IMR-90 (cell line): ENCODE data around the gene RNF148. TPM values are rescaled to one million over a fixed set of nuclear protein-coding genes. Genes with fewer than 3 reads are reported as not detected.

Experiments used
- ATAC-seq: fragments of 200-7000 bp; cut with Tn5 transposase; 2 replicates; pipeline ENCODE4 v1.9.1; 2020; ENCODE audit warnings: low read depth, mild to moderate bottlenecking, moderate library complexity
- BruUV-seq: library from RNA; stranded (reverse); fragments of 400-500 nt; replicated peaks from 2 replicates; lab custom pipeline; 2021; lab: Mats Ljungman, UMichigan
- CTCF ChIA-PET: fragments of 300-600 bp; formaldehyde crosslinking; extraction: SDS; loops from one replicate; lab custom pipeline; 2021; ENCODE audit warnings: antibody characterized with exemption; lab: Yijun Ruan, JAX
- POLR2A ChIA-PET: fragments of 300-600 bp; sonication (Branson Sonifier 250); formaldehyde crosslinking; loops from one replicate; lab custom pipeline; 2022; ENCODE audit warnings: antibody characterized with exemption; ENCODE audit not compliant: unreplicated experiment; lab: Charles Lee
- DNase-seq: peaks from one replicate; pipeline ENCODE4 v3.0.0; 2013
- H2AFZ ChIP-seq: replicated peaks from 2 replicates; pipeline ENCODE3; 2013; ENCODE audit warnings: low read length, mild to moderate bottlenecking; ENCODE audit not compliant: poor library complexity
- H2AK5ac ChIP-seq: 2 replicates; pipeline ENCODE4 v1.6.1; 2013; ENCODE audit warnings: low read depth, low read length, inconsistent platforms
- H2AK9ac ChIP-seq: replicated peaks from 2 replicates; pipeline ENCODE3; 2013; ENCODE audit warnings: mild to moderate bottlenecking, low read depth, low read length, moderate library complexity; ENCODE audit not compliant: poor library complexity
- H2BK120ac ChIP-seq: 2 replicates; pipeline ENCODE4 v1.6.1; 2013; ENCODE audit warnings: low read depth, low read length, inconsistent platforms
- H2BK15ac ChIP-seq: 3 replicates; pipeline ENCODE4 v1.6.1; 2013; ENCODE audit warnings: low read depth, low read length, inconsistent platforms
- H2BK20ac ChIP-seq: 2 replicates; pipeline ENCODE4 v1.6.1; 2013; ENCODE audit warnings: low read depth, mild to moderate bottlenecking, inconsistent platforms, low read length, moderate library complexity
- H2BK5ac ChIP-seq: 2 replicates; pipeline ENCODE4 v1.6.1; 2013; ENCODE audit warnings: mild to moderate bottlenecking, low read depth, low read length, inconsistent platforms; ENCODE audit not compliant: poor library complexity, severe bottlenecking
- H3K14ac ChIP-seq: replicated peaks from 2 replicates; pipeline ENCODE4 v1.6.1; 2013; ENCODE audit warnings: low read depth, low read length, inconsistent platforms
- H3K18ac ChIP-seq: 2 replicates; pipeline ENCODE4 v1.6.1; 2013; ENCODE audit warnings: low read depth, low read length, control low read depth
- H3K23ac ChIP-seq: 2 replicates; pipeline ENCODE4 v1.6.1; 2013; ENCODE audit warnings: low read depth, low read length, inconsistent platforms
- H3K27ac ChIP-seq: 2 replicates; pipeline ENCODE4 v1.5.1; 2013; ENCODE audit warnings: mild to moderate bottlenecking, control low read depth, low read length; ENCODE audit not compliant: insufficient read depth
- H3K27me3 ChIP-seq: 2 replicates; pipeline ENCODE4 v1.6.1; 2013; ENCODE audit warnings: low read length; ENCODE audit not compliant: control insufficient read depth, insufficient read depth
- H3K36me3 ChIP-seq: 2 replicates; pipeline ENCODE4 v1.6.1; 2013; ENCODE audit warnings: low read length, mixed read lengths; ENCODE audit not compliant: control insufficient read depth, insufficient read depth
- H3K4ac ChIP-seq: 2 replicates; pipeline ENCODE4 v1.6.1; 2013; ENCODE audit warnings: low read depth, low read length, inconsistent platforms
- H3K4me1 ChIP-seq: 2 replicates; pipeline ENCODE4 v1.6.1; 2013; ENCODE audit warnings: low read length, mixed read lengths; ENCODE audit not compliant: control insufficient read depth, insufficient read depth
- H3K4me2 ChIP-seq: 2 replicates; pipeline ENCODE4 v1.6.1; 2013; ENCODE audit warnings: low read depth, mild to moderate bottlenecking, control low read depth, low read length, moderate library complexity
- H3K4me3 ChIP-seq: 2 replicates; pipeline ENCODE4 v1.5.1; 2013; ENCODE audit warnings: low read depth, mild to moderate bottlenecking, control low read depth, low read length, moderate library complexity; ENCODE audit not compliant: insufficient read depth
- H3K56ac ChIP-seq: 2 replicates; pipeline ENCODE4 v1.6.1; 2013; ENCODE audit warnings: low read length, inconsistent platforms; ENCODE audit not compliant: insufficient read depth; ENCODE audit errors: extremely low read depth
- H3K79me1 ChIP-seq, 2 experiments: 2 replicates each; pipeline ENCODE4 v1.6.1; 2013; ENCODE audit warnings: low read length in 2 of 2, inconsistent platforms in 1 of 2, low read depth in 1 of 2
- H3K9ac ChIP-seq: 2 replicates; pipeline ENCODE4 v1.6.1; 2013; ENCODE audit warnings: low read depth, low read length, control low read depth
- H3K9me1 ChIP-seq: 2 replicates; pipeline ENCODE4 v1.6.1; 2013; ENCODE audit warnings: low read length, inconsistent platforms; ENCODE audit not compliant: insufficient read depth
- H3K9me3 ChIP-seq: 2 replicates; pipeline ENCODE4 v1.6.1; 2013; ENCODE audit warnings: low read length; ENCODE audit not compliant: control insufficient read depth, insufficient read depth
- H4K20me1 ChIP-seq: 2 replicates; pipeline ENCODE4 v1.6.1; 2013; ENCODE audit warnings: low read length, inconsistent platforms; ENCODE audit not compliant: insufficient read depth
- H4K5ac ChIP-seq: 2 replicates; pipeline ENCODE4 v1.6.1; 2013; ENCODE audit warnings: mild to moderate bottlenecking, low read depth, low read length, control low read depth
- H4K8ac ChIP-seq, 2 experiments: 2 replicates each; pipeline ENCODE4 v1.6.1; 2013; ENCODE audit warnings: low read depth in 2 of 2, low read length in 2 of 2, control low read depth in 1 of 2, inconsistent platforms in 1 of 2
- H4K91ac ChIP-seq: 2 replicates; pipeline ENCODE4 v1.6.1; 2013; ENCODE audit warnings: low read depth, low read length, inconsistent platforms; ENCODE audit not compliant: insufficient read depth
- CHD1 ChIP-seq: IDR thresholded peaks from 2 replicates; pipeline ENCODE4 v1.6.1; 2012; ENCODE audit warnings: low read depth, low read length, improper control_type of control experiment
- CTCF ChIP-seq: conservative IDR thresholded peaks from 2 replicates; pipeline ENCODE4 v1.5.1; 2012; ENCODE audit warnings: mild to moderate bottlenecking, low read depth, low read length, improper control_type of control experiment
- MAFK ChIP-seq: IDR thresholded peaks from 2 replicates; pipeline ENCODE4 v1.6.1; 2012; ENCODE audit warnings: low read depth, low read length, improper control_type of control experiment
- MAZ ChIP-seq: IDR thresholded peaks from 2 replicates; pipeline ENCODE4 v1.6.1; 2012; ENCODE audit warnings: low read depth, mild to moderate bottlenecking, low read length, improper control_type of control experiment, moderate library complexity, borderline replicate concordance
- MXI1 ChIP-seq: IDR thresholded peaks from 2 replicates; pipeline ENCODE4 v1.6.1; 2012; ENCODE audit warnings: low read depth, mild to moderate bottlenecking, low read length, moderate library complexity, borderline replicate concordance
- NFE2L2 ChIP-seq: fragments of 150-350 bp; IDR thresholded peaks from 2 replicates; pipeline ENCODE4 v1.6.1; 2016; ENCODE audit warnings: low read depth, mild to moderate bottlenecking, low read length
- POLR2A ChIP-seq: IDR thresholded peaks from 2 replicates; pipeline ENCODE4 v1.6.1; 2012; ENCODE audit warnings: mild to moderate bottlenecking, low read depth, low read length
- RAD21 ChIP-seq: IDR thresholded peaks from 2 replicates; pipeline ENCODE4 v1.6.1; 2012; ENCODE audit warnings: low read length, improper control_type of control experiment
- RCOR1 ChIP-seq: IDR thresholded peaks from 2 replicates; pipeline ENCODE4 v1.6.1; 2012; ENCODE audit warnings: mild to moderate bottlenecking, low read length, improper control_type of control experiment; ENCODE audit not compliant: insufficient replicate concordance
- RFX5 ChIP-seq: IDR thresholded peaks from 2 replicates; pipeline ENCODE4 v1.8.0; 2012; ENCODE audit warnings: low read depth, mild to moderate bottlenecking, low read length, moderate library complexity
- SMC3 ChIP-seq: fragments of 150-350 bp; IDR thresholded peaks from 2 replicates; pipeline ENCODE4 v1.6.1; 2016; ENCODE audit warnings: low read depth, mild to moderate bottlenecking, antibody characterized with exemption, low read length, moderate library complexity
- USF2 ChIP-seq: fragments of 150-350 bp; IDR thresholded peaks from 2 replicates; pipeline ENCODE4 v1.6.1; 2017; ENCODE audit warnings: mild to moderate bottlenecking, antibody characterized with exemption, low read length, low read depth
- WGBS, 2 experiments: methylation state at CpG; one replicate each; pipeline versions ENCODE4 v1.1.5 to v1.1.7; 2013; ENCODE audit warnings: missing lambda C conversion rate in 2 of 2; ENCODE audit not compliant: insufficient read length in 1 of 2; ENCODE audit errors: extremely low coverage in 2 of 2; 5-methylcytosine and 5-hydroxymethylcytosine counted together
- dilution Hi-C: fragments of 300-500 bp; cut with HindIII; formaldehyde crosslinking; loops from one replicate; pipeline ENCODE4 v1.14.3; 2018; ENCODE audit warnings: low sequenced_read_pairs; ENCODE audit not compliant: unreplicated experiment
- in situ Hi-C: fragments of 300-500 bp; cut with MboI; formaldehyde crosslinking; loops from 3 replicates; pipeline ENCODE4 v1.14.3; 2019; ENCODE audit warnings: low sequenced_read_pairs, inconsistent platforms, mixed read lengths
- intact Hi-C: fragments of 100-400 bp; cut with micrococcal nuclease; formaldehyde crosslinking; loops from 2 replicates; pipeline ENCODE4 v1.10.0; 2022
- polyA plus RNA-seq, 3 experiments: library from polyadenylated mRNA; depleted of rRNA; stranded (reverse); fragments of >200 nt; gene quantifications; 2 replicates each; pipeline ENCODE4 v1.2.3, GENCODE V29; 2012; ENCODE audit warnings: low replicate concordance in 1 of 3
- total RNA-seq: library from RNA; depleted of rRNA; stranded (reverse); fragments of >200 nt; gene quantifications from 2 replicates; pipeline ENCODE4 v1.2.3, GENCODE V29; 2012
- TF ChIP-seq, protein P1 (sequence below): fragments of 150-350 bp; IDR thresholded peaks from 2 replicates; pipeline ENCODE4 v1.6.1; 2016; ENCODE audit warnings: low read depth, mild to moderate bottlenecking, low read length, moderate library complexity, borderline replicate concordance

RNF148 gene
- total and polyA plus RNA-seq, 2 of the 4 experiments (the other 2 are of a cell fraction), result not detected

GRCh38 chr7:122682815-122683550 lies 19.7 kb downstream of the RNF148 start:
- Histone ChIP-seq H3K9me3 (peaks cover 4% of the 10 kb centered on the region; the same call in 1 of the 2 replicates), H3K36me3 (no peaks in the 10 kb centered on the region), H2AK5ac (no peak overlapping the region), H3K4me3 (no peak overlapping the region), H3K4me2 (no peak overlapping the region), H3K18ac (no peak overlapping the region), H3K56ac (no peak overlapping the region), H2BK15ac (no peak overlapping the region), H4K8ac (no peak overlapping the region), H3K27me3 (no peaks in the 10 kb centered on the region), H3K27ac (no peak overlapping the region), H4K20me1 (no peaks in the 10 kb centered on the region), H4K91ac (no peak overlapping the region), H2BK120ac (no peak overlapping the region), H4K5ac (no peak overlapping the region), H3K79me1 (no peaks in the 10 kb centered on the region), H2AFZ (no peak overlapping the region), H3K23ac (no peak overlapping the region), H3K14ac (no peak overlapping the region), H3K4me1 (no peaks in the 10 kb centered on the region), H2BK5ac (no peak overlapping the region), H3K9ac (no peak overlapping the region), H3K9me1 (no peaks in the 10 kb centered on the region), H2BK20ac (no peak overlapping the region), H3K4ac (no peak overlapping the region), H2AK9ac (no peak overlapping the region)
- in situ Hi-C loops (no loop called here), dilution Hi-C loops (no loop called here), intact Hi-C loops (no loop called here)
- 15 to 100% methylated on average over 1 to 4 of the region's 8 CpGs for WGBS, 2 experiments
- CTCF ChIA-PET, result no interaction called here
- TF ChIP-seq MXI1 (no peak), NFE2L2 (no peak), MAFK (no peak), CTCF (no peak), RAD21 (no peak), USF2 (no peak), MAZ (no peak), CHD1 (no peak), RFX5 (no peak), SMC3 (no peak), POLR2A (no peak), RCOR1 (no peak)
- TF ChIP-seq, protein P1, sequence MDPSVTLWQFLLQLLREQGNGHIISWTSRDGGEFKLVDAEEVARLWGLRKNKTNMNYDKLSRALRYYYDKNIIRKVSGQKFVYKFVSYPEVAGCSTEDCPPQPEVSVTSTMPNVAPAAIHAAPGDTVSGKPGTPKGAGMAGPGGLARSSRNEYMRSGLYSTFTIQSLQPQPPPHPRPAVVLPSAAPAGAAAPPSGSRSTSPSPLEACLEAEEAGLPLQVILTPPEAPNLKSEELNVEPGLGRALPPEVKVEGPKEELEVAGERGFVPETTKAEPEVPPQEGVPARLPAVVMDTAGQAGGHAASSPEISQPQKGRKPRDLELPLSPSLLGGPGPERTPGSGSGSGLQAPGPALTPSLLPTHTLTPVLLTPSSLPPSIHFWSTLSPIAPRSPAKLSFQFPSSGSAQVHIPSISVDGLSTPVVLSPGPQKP, result no peak
- no peak for DNase-seq
- BruUV-seq, result no TSS peak
- ATAC-seq, result no peak
- POLR2A ChIA-PET, result no interaction called here
